Neuronal stem cell (in vitro differentiated cells): ENCODE results near the gene STXBP5.

Experiments used
- DNase-seq: peaks from one replicate; pipeline ENCODE4 v3.0.0-alpha.2; 2013; ENCODE audit warnings: low spot score
- H2AFZ ChIP-seq: one replicate; pipeline ENCODE4 v1.6.1; 2013; ENCODE audit warnings: mild to moderate bottlenecking, low read length, inconsistent platforms
- H2AK5ac ChIP-seq: 2 replicates; pipeline ENCODE4 v1.6.1; 2013; ENCODE audit warnings: low read depth, mild to moderate bottlenecking, inconsistent platforms, low read length, moderate library complexity, mixed read lengths
- H2BK120ac ChIP-seq: 2 replicates; pipeline ENCODE4 v1.6.1; 2013; ENCODE audit warnings: low read depth, mild to moderate bottlenecking, inconsistent platforms, low read length, moderate library complexity, mixed read lengths
- H2BK12ac ChIP-seq: one replicate; pipeline ENCODE4 v1.6.1; 2013; ENCODE audit warnings: low read length, inconsistent platforms
- H2BK15ac ChIP-seq: 2 replicates; pipeline ENCODE4 v1.6.1; 2013; ENCODE audit warnings: mild to moderate bottlenecking, low read length, inconsistent platforms, mixed read lengths
- H2BK5ac ChIP-seq: one replicate; pipeline ENCODE4 v1.6.1; 2013; ENCODE audit warnings: inconsistent platforms, mild to moderate bottlenecking, low read length, moderate library complexity
- H3K14ac ChIP-seq: one replicate; pipeline ENCODE4 v1.6.1; 2013; ENCODE audit warnings: low read length, inconsistent platforms
- H3K18ac ChIP-seq: 2 replicates; pipeline ENCODE4 v1.6.1; 2013; ENCODE audit warnings: low read length, inconsistent platforms
- H3K23ac ChIP-seq: 2 replicates; pipeline ENCODE4 v1.6.1; 2013; ENCODE audit warnings: low read depth, mild to moderate bottlenecking, mixed read lengths, low read length, inconsistent platforms; ENCODE audit not compliant: poor library complexity
- H3K27ac ChIP-seq: replicated peaks from 3 replicates; pipeline ENCODE4 v1.5.1; 2013; ENCODE audit warnings: low read length, inconsistent platforms
- H3K27me3 ChIP-seq, 3 experiments: 2 replicates each; pipeline ENCODE4 v1.6.1; 2013; ENCODE audit warnings: low read length in 3 of 3, mild to moderate bottlenecking in 2 of 3, inconsistent platforms in 1 of 3, low read depth in 1 of 3, mixed read lengths in 1 of 3, moderate library complexity in 1 of 3; ENCODE audit not compliant: control insufficient read depth in 3 of 3, insufficient read depth in 3 of 3
- H3K36me3 ChIP-seq, 2 donors: replicated peaks in 1 of 2; 2 replicates each; pipeline ENCODE4 v1.6.1; 2013; ENCODE audit warnings: low read length in 2 of 2; ENCODE audit not compliant: control insufficient read depth in 2 of 2, insufficient read depth in 2 of 2
- H3K4ac ChIP-seq: 2 replicates; pipeline ENCODE4 v1.6.1; 2013; ENCODE audit warnings: inconsistent platforms, mild to moderate bottlenecking, low read length, moderate library complexity
- H3K4me1 ChIP-seq, 2 donors: 1 replicate in 1 of 2; 2 replicates in 1 of 2; pipeline ENCODE4 v1.6.1; 2013; ENCODE audit warnings: low read length in 2 of 2, low read depth in 1 of 2; ENCODE audit not compliant: control insufficient read depth in 2 of 2, insufficient read depth in 1 of 2
- H3K4me2 ChIP-seq: one replicate; pipeline ENCODE4 v1.6.1; 2013; ENCODE audit warnings: mild to moderate bottlenecking, low read length, inconsistent platforms; ENCODE audit not compliant: insufficient read depth, poor library complexity, severe bottlenecking
- H3K4me3 ChIP-seq, 2 donors: 2 replicates each; pipeline ENCODE4 v1.5.1; 2013; ENCODE audit warnings: low read length in 2 of 2, mild to moderate bottlenecking in 2 of 2, inconsistent platforms in 1 of 2, moderate library complexity in 1 of 2
- H3K79me1 ChIP-seq: one replicate; pipeline ENCODE4 v1.6.1; 2013; ENCODE audit warnings: low read depth, mild to moderate bottlenecking, inconsistent platforms, low read length, moderate library complexity
- H3K9ac ChIP-seq: one replicate; pipeline ENCODE4 v1.6.1; 2013; ENCODE audit warnings: mild to moderate bottlenecking, low read depth, low read length, inconsistent platforms; ENCODE audit not compliant: poor library complexity
- H3K9me3 ChIP-seq, 2 donors: replicated peaks in 1 of 2; 2 replicates each; pipeline versions ENCODE3 to v1.6.1; 2013; ENCODE audit warnings: low read length in 2 of 2, mild to moderate bottlenecking in 2 of 2, inconsistent platforms in 1 of 2, low read depth in 1 of 2, mixed read lengths in 1 of 2, moderate library complexity in 1 of 2; ENCODE audit not compliant: control insufficient read depth in 2 of 2, insufficient read depth in 1 of 2
- H4K8ac ChIP-seq: one replicate; pipeline ENCODE4 v1.6.1; 2013; ENCODE audit warnings: low read depth, mild to moderate bottlenecking, inconsistent platforms, low read length, moderate library complexity
- H4K91ac ChIP-seq: one replicate; pipeline ENCODE4 v1.6.1; 2013; ENCODE audit warnings: low read length, low read depth, mild to moderate bottlenecking, inconsistent platforms; ENCODE audit not compliant: poor library complexity
- WGBS, 2 donors: extraction: QIAGEN DNeasy Blood & Tissue Kit; methylation state at CpG; one replicate each; pipeline ENCODE4 v1.1.7; 2013; ENCODE audit warnings: missing lambda C conversion rate in 2 of 2, mixed read lengths in 1 of 2; ENCODE audit not compliant: insufficient read length in 2 of 2, insufficient replicate concordance in 1 of 2; ENCODE audit errors: extremely low coverage in 2 of 2; 5-methylcytosine and 5-hydroxymethylcytosine counted together

The STXBP5 gene

GRCh38 chr6:147429794-147430193 is 225.6 kb downstream of the STXBP5 start:
- no peak for DNase-seq
- no peaks in the 10 kb centered on the region for H3K9me3 ChIP-seq
- H3K4me3 ChIP-seq: no peak overlapping the region
- no peak overlapping the region for H4K91ac ChIP-seq
- no peak overlapping the region for H2BK5ac ChIP-seq
- H3K79me1 ChIP-seq: no peaks in the 10 kb centered on the region
- no peak overlapping the region for H2BK15ac ChIP-seq
- no peaks in the 10 kb centered on the region for H3K27me3 ChIP-seq
- no CpG with 5 or more reads among the region's 3 CpGs for WGBS, 2 donors
- H3K18ac ChIP-seq: no peak overlapping the region
- no peak overlapping the region for H3K23ac ChIP-seq
- no peak overlapping the region for H2AFZ ChIP-seq
- no peak overlapping the region for H3K4me2 ChIP-seq
- no peak overlapping the region for H4K8ac ChIP-seq
- no peak overlapping the region for H2BK120ac ChIP-seq
- H3K4ac ChIP-seq: no peak overlapping the region
- H3K27ac ChIP-seq: no peak overlapping the region
- H3K36me3 ChIP-seq: no peaks in the 10 kb centered on the region
- H3K14ac ChIP-seq: no peak overlapping the region
- H2BK12ac ChIP-seq: no peak overlapping the region
- no peak overlapping the region for H3K9ac ChIP-seq
- H2AK5ac ChIP-seq: no peak overlapping the region
- no peaks in the 10 kb centered on the region for H3K4me1 ChIP-seq

- H3K36me3 ChIP-seq: no peaks in the 10 kb centered on the region
- H3K4me1 ChIP-seq: no peaks in the 10 kb centered on the region
- no peak overlapping the region for H3K27ac ChIP-seq
- no CpG with 5 or more reads among the region's 2 CpGs for WGBS, 2 donors
- H3K9me3 ChIP-seq: no peaks in the 10 kb centered on the region
- no peak overlapping the region for H2AFZ ChIP-seq
- no peak overlapping the region for H2BK5ac ChIP-seq
- H3K23ac ChIP-seq: no peak overlapping the region
- no peak overlapping the region for H3K14ac ChIP-seq
- H3K79me1 ChIP-seq: no peaks in the 10 kb centered on the region
- H2BK15ac ChIP-seq: no peak overlapping the region
- H2AK5ac ChIP-seq: no peak overlapping the region
- no peak overlapping the region for H3K18ac ChIP-seq
- H2BK12ac ChIP-seq: no peak overlapping the region
- H3K4ac ChIP-seq: no peak overlapping the region
- no peak overlapping the region for H3K9ac ChIP-seq
- peaks cover 0 to 3% (median 0%) of the 10 kb centered on the region in 3 experiments for H3K27me3 ChIP-seq
- H3K4me2 ChIP-seq: no peak overlapping the region
- no peak overlapping the region for H4K91ac ChIP-seq
- no peak overlapping the region for H4K8ac ChIP-seq
- DNase-seq: no peak
- H3K4me3 ChIP-seq: no peak overlapping the region
- H2BK120ac ChIP-seq: no peak overlapping the region
Measured at GRCh38 chr6:147430811-147431210, 226.6 kb downstream of the STXBP5 start.

- H3K23ac ChIP-seq: no peak overlapping the region
- no peak overlapping the region for H2BK120ac ChIP-seq
- no peaks in the 10 kb centered on the region for H3K9me3 ChIP-seq
- H3K4me3 ChIP-seq: no peak overlapping the region
- no peak overlapping the region for H2BK5ac ChIP-seq
- WGBS, 2 donors: no CpG with 5 or more reads among the region's 4 CpGs
- no peak overlapping the region for H2BK12ac ChIP-seq
- no peak for DNase-seq
- no peaks in the 10 kb centered on the region for H3K36me3 ChIP-seq
- peaks cover 0 to 3% (median 0%) of the 10 kb centered on the region in 3 experiments for H3K27me3 ChIP-seq
- H3K79me1 ChIP-seq: no peaks in the 10 kb centered on the region
- H3K27ac ChIP-seq: no peak overlapping the region
- no peak overlapping the region for H2AK5ac ChIP-seq
- no peak overlapping the region for H3K4ac ChIP-seq
- H4K91ac ChIP-seq: no peak overlapping the region
- no peak overlapping the region for H3K9ac ChIP-seq
- H3K4me1 ChIP-seq: no peaks in the 10 kb centered on the region
- no peak overlapping the region for H2AFZ ChIP-seq
- H2BK15ac ChIP-seq: no peak overlapping the region
- no peak overlapping the region for H4K8ac ChIP-seq
- no peak overlapping the region for H3K14ac ChIP-seq
- no peak overlapping the region for H3K4me2 ChIP-seq
- H3K18ac ChIP-seq: no peak overlapping the region
Measured at GRCh38 chr6:147434076-147434475, 229.9 kb downstream of the STXBP5 start.

GRCh38 chr6:147434516-147434915 is 230.3 kb downstream of the STXBP5 start:
- Histone ChIP-seq H3K9ac (no peak overlapping the region), H3K4me1 (no peaks in the 10 kb centered on the region), H4K8ac (no peak overlapping the region), H3K79me1 (no peaks in the 10 kb centered on the region), H2BK15ac (no peak overlapping the region), H3K4me3 (no peak overlapping the region), H3K36me3 (no peaks in the 10 kb centered on the region), H3K14ac (no peak overlapping the region), H3K23ac (no peak overlapping the region), H2BK5ac (no peak overlapping the region), H3K4me2 (no peak overlapping the region), H2BK12ac (no peak overlapping the region), H3K27ac (no peak overlapping the region), H2AFZ (no peak overlapping the region), H3K27me3 (peaks cover 0 to 3% (median 0%) of the 10 kb centered on the region in 3 experiments), H2BK120ac (no peak overlapping the region), H3K18ac (no peak overlapping the region), H3K9me3 (no peaks in the 10 kb centered on the region), H3K4ac (no peak overlapping the region), H4K91ac (no peak overlapping the region), H2AK5ac (no peak overlapping the region)
- no CpG with 5 or more reads among the region's 4 CpGs for WGBS, 2 donors
- DNase-seq: no peak
